Left ventricle myocardium superior (tissue), 1 donor: ENCODE data around the gene RAB11FIP4. TPM values are rescaled to one million over a fixed set of nuclear protein-coding genes. Genes with fewer than 3 reads are reported as not detected.
A peak's percentile ranks its signal among the peaks of the same experiment; 100 is the strongest.

Experiments used
- ATAC-seq: fragments of 200-7000 bp; cut with Tn5 transposase; one replicate; pipeline ENCODE4 v1.9.1; 2020; ENCODE audit warnings: mild to moderate bottlenecking, moderate library complexity
- DNase-seq: peaks from one replicate; pipeline ENCODE4 v3.0.0-alpha.2; 2020
- intact Hi-C: fragments of 100-400 bp; cut with micrococcal nuclease; formaldehyde crosslinking; loops from one replicate; pipeline ENCODE4 v1.11.0; 2022
- total RNA-seq: library from RNA; stranded (reverse); fragmentation: NEBNext Ultra II Directional; extraction: Animal tissue kit (Norgen Biotek cat#: 25700); gene quantifications from one replicate; pipeline ENCODE4 v1.2.1, GENCODE V29; 2021
- donor health status: DM: no; HTN: yes; CAD: no; lungs with severe emphysema.

RAB11FIP4 gene
- total RNA-seq, 1 donor from 2014 or later, result 15.8 TPM

DNA sequence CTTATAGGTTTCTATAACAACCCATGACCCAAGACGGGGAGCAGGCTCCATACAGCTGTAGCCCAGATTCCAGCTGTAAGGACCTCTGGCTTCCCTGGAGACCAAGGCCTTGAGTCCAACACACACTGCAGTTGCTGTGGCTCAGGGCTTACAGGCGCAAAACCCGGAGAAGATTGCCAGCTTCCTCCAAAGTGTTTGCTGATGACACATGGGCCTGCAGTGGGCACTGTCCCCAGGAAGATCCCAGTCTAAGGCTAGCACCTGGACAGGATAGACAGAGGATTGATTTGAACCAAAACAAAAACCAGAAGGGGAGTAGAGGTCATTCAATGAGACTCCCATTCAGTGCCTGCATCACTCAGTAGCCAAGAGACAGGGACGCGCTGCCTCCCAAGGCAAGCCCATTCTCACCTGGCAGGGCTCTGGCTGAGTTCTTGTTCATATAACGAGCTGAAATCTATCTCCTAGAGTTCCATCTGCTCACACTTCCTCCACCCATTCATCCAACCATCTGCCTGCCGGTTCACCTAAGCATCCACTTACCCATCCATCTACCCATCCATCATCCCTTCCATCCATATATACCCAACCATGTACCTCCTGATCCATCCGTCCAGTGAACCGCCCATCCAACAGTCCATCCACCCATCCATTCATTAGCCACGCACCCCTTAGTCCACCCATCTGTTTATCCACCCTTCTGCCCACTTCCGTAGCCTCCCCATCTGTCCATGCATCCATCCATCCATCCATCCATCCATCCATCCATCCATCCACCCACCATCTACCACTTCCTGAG is 10.2 kb downstream of the RAB11FIP4 start:
- DNase-seq, result no peak
- no peak for ATAC-seq
- intact Hi-C loops, result no loop called here

DNA sequence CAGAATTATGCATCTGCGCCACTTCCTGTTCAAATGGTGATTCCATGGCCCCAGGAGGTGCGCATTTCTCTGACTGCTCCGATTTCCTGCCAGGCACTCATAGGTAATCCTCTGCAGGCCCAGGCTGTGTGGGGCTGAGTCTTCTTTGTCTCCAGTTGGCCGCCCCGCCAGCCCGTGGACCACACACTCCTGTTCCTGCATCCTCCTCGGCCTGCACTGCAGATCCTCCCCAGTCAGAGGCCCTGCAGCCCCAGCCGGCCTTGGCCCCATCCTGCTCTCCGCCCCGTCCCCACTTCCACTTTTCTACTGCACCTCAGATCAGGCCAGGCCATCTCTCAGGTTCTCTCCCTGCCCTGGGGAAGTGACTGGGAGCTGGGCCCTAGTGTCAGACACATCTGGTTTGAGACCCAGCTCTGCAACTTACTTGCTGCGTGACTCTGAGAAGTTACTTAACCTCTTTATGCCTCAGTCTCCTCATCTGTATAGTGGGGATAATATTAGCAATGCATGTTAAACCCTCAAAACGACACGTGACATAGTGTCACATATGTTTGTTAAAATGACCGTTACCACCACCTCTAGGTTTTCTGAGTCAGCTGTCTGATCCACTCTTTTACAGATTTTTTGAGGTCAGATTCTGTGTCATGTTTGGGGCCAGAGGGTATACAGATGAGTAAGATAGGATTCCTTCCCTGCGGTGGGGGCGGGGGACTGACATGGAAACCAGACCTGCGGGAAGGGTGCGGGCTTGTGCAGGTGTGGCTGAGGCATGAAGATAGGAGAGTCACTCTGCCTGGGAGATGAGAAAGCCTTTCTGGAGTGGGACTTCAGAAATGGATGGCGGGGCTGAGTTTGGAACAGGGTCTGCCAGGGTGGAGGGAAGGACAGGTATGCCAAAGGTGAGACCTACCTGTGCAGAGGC is 12.8 kb downstream of the RAB11FIP4 start:
- ATAC-seq (no peak), DNase-seq (no peak)
- intact Hi-C loops, result no loop called here

DNA sequence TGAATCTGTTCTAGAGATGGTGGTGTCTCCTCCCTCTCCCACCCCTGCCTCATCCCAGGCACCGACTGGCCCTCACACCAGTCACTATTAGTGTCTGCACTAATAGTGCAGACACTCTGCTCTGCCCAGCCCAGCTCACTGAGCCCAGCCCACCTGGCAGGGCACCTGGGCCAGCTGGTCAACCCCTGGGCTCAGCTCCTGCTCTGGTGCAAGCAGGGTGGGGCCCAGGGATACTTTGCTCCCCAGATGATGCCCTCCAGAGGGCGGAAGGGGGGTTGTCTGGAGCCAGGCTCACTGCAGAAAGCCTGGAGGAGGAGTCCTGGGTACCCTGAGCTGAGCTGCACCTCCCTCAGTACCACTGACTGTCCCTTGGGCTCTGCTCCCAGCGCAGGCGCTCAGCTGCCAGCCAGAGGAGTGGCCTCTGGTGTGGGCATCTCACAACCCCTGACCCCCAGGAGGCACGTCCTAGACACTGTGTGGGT is 14.5 kb downstream of the RAB11FIP4 start:
- DNase-seq, result no peak
- intact Hi-C loops, result no loop called here
- ATAC-seq, result no peak

DNA sequence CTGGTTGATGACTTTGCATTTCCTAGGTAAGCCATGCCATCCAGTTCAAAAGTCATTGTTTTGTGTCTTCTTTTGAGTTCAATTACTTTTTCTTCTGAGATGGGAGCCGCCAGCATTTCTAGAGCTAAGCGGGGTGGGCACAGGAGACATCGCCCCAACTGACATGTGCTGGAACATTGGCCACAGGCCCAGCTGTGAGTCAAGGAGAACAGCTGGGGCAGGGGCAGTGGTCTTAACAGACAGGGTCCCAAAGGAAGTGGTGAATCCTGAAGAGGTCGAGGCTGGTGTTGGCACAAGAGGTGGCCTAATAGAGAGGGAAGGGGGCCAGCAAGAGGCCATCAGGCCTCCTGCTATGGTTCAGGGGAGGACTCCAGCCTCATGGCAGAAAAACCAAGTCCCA is 17.1 kb downstream of the RAB11FIP4 start:
- DNase-seq (no peak), ATAC-seq (no peak)
- intact Hi-C loops, result no loop called here

DNA sequence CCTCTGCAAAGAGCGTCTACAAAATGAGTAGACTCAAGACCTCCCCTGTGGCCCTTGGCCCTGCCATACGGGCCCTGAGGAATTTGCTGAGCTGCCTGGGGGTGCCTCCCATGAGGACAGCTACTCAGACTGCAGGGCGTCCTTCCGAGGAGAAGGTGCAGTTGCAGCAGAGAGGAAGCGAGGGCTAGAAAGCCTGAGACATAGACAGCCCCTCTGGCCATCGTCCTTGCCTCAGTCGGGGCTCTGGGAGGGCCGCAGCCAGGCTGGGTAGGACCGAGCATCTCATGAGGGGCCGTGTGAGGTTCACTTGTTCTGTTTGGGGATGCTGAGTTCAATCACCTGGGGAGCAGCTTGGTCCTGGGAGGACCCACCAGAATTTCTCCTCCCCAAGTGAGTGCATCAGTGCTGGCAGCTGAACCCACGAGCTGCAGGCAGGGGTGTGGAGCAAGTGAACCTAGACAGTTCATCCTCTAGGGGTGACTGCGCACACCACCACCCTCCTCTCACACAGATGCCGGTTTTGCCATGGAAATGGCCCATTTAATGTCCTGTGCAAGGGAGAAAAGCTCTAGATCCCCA is 20.3 kb downstream of the RAB11FIP4 start:
- ATAC-seq (no peak), DNase-seq (no peak)
- intact Hi-C loops, result no loop called here

DNA sequence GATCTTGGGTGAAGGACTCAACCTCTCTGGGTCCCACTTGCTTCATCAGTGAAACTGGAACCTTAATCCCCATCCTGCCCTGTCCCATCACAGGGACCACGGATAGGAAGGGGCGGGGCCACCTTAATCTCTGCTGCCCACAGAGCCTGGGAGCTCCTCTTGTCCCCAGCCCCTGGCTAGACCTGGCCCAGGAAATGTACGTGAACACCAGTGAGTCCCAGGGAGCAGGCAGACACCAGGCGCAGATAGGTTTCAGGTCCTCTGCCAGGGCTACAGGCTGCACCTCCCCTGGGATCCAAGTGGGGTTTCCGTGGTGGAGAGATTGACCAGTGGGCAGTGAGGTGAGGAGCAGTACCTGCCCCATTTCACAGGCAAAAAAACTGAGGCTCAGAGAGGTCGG is 21.0 kb downstream of the RAB11FIP4 start:
- DNase-seq (no peak), ATAC-seq (no peak)
- intact Hi-C loops, result no loop called here

DNA sequence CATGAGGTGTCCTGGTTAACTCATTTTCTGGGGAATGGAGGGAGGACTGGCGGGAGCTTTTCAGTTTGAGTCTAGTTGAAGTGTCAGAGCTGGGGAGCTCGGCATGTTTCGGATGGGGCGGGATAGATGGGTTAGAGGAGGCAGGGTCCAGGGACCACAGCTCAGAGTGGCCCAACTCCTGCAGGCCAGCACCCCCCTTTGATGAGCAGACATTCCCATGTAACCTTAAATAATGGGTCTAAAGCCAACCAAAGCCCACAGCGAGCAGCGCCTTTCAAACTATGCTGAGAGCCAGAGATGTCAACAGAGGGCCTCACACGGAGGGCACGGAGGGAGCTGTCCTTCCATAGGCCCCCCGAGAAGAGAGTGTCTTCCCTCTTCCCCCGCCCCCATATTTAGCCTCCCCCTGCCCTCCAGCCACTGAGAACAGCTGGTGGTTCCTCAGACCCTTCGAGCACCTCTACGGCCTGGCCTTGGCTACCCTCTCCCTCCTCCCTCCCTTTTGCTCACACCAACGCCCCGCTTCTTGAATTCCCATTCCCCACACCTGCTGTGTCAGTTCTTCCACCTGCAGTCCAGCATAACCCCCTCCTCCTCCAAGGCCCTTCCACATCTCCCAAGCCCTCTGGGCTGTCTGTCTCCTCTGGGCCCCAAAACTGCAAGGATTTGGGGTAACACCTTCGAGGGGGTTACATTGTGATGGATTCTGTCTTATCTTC is 21.8 kb downstream of the RAB11FIP4 start:
- DNase-seq (no peak), ATAC-seq (no peak)
- intact Hi-C loops, result no loop called here

DNA sequence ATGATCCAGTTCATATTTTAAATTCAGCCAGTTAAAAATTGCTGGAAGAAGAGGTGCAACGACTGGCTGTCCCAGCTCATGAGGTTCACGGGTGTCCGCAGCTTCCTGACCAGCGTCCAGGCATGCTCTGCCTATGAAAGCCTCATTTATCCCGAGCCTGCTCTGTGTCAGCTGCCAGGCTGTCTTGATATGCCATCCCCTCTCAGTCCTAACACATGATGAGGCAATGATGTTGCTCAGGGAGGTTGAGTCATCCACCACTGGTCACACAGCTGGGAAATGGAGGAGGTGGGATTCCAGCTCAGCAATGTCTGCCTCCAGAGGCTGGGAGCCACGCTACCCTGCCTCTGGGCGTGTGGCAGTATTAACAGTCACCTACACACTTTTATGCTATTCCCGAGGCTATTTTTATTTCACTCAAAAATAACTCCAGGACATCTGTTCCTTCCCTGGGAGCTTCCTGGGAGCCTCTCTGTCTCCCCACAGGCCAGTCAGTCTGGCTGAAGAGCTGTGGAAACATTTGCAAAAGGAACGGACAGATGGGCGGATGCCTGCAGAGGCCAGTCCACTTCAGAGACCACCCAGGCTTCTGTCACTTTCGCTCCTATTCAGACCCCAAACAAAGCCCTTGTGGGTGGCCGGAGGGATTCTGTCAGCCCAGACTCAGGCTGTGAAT is 22.5 kb downstream of the RAB11FIP4 start:
- intact Hi-C loops, result no loop called here
- DNase-seq (no peak), ATAC-seq (peak; percentile 68)

DNA sequence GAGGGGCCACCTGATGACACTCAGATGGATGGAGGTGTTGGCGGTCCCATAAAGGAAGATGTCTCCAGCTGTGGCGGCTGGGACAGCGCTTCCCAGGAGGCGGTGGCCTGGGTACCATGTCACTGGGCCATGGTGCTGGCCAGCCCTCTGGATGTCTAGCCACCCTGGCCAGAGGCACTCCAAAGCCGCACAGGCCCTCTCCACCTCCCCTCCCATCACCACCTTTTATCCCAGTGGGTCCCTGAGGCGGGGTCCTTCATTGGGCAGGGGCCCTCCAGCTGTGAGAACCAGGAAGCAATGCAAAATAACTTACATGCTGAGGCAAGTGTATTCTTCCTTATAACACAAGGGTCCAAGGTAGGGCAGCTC is 23.1 kb downstream of the RAB11FIP4 start:
- DNase-seq (no peak), ATAC-seq (peak; percentile 5)
- intact Hi-C loops, result no loop called here

DNA sequence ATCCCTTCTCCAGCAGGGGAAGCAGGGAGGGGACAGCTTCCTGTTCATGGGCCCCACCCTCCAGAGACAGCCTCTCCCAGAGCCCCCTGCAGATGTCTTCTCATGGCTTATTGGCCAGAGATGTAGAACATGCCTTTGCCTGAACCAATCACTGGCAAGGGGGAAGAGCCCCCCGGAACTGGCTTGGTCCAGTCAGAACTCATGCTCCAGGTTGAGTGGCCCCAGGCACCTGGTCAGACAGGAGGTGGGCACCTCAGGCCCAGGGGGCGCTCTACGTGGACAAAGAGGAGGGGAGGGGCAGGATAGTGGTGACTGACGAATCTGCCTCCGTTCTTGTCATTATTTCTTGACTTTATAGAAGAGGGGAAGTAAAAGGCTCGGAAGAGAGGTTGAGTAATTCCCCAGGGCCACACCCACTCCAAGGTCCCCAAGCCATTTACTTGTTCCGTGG is 23.6 kb downstream of the RAB11FIP4 start:
- no peak for DNase-seq

DNA sequence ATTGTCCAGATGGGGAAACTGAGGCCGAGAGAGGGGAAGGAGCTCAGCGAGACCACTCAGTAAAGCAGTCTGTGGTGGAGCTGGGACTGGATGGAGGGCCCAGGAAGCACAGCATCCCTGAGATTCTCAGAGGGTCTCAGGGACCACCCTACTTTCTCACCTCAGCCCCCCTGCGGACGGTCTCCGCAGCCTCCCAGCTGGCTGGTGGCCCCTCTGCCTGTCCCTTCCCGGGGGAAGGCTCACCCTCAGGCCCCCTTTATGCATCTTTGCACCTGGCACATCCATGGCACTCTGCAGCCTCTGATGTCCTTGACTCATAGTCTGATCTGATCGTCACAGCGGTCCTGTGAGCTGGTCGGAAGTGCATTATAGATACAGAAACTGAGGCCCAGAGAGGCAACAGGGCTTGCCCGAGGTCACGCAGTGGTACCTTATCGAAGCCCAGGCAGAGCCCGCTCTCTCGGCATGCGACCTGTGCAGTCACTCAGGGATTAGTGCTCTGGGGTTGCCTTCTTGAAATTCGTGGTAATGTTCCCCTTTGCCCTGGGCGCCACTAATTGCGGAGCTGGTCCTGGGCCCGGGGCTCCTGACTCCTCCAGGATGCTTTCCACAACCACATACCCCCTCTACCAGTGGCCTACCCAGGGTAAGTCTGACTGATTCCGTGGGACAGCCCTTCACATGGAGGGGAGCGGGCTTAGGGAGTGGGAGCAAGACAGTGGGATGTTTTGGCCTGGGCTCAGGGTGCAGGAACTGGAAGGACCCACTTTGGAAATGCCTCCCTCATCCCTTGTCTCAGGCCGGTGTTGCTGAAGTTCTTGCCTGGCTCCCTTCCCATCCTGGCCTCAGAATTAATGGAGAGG is 24.4 kb downstream of the RAB11FIP4 start:
- intact Hi-C loops, result no loop called here
- no peak for DNase-seq
- ATAC-seq, result no peak

More for the DNA sequence above, 23.6 kb downstream of the RAB11FIP4 start:
- no peak for ATAC-seq
- intact Hi-C loops, result no loop called here

DNA sequence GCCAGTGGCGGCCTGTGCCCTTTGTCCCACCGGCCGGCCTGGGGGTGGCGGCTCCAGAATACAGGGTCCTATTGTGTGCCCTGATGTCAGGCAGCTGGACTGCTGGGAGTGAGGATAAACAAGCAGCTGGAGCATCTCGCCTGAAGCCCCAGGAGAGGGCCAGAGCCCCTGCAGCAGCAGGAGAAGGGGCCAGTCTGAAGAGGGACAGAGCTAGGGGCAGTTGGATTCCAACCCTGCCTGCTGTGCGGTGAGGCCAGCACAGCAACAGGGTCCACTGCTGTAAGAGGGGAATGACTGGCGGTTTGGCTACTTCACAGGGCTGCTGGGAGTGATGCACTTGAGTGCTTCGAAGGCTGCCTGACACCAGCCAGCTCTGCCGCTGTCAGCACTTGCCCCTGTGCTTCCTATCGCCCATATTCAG is 25.0 kb downstream of the RAB11FIP4 start:
- peak; percentile 69 for ATAC-seq
- intact Hi-C loops, result no loop called here
- peak; percentile 58 for DNase-seq

DNA sequence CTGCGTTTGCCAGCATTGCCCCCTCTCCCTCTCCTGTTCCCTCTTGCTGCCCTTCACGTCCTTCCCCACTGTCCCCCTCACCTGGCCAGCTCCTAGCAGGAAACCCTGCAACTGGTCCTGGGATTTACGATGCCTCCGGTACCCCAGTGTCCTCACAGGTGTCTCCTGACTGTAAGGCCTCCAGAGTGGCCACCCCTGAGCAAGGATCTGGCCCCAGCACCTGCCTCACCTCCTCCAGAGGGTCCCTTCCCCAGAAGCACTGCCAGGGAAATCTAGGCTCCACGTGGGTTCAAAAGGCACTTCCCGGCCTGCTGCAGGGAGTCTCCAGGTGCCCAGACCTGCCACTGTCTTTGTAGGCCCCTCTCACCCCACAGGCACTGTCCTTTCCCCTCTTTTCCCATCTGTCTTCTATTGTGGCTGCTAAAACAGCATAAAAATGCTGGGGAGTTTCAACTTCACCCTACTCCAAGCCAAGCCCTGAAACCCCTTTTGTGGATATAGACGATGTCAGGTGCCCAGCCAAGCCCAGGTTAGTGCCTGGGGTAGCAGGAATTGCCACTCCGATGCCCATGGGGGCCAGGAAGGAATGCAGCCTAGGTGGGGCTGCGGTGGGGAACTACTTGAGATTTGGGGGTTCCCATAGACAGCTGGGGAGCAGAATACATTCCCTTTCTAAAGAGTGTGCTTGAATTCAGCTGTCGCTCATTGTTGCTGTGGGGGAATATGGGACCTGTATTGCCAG is 25.7 kb downstream of the RAB11FIP4 start:
- DNase-seq (no peak), ATAC-seq (no peak)
- intact Hi-C loops, result no loop called here

DNA sequence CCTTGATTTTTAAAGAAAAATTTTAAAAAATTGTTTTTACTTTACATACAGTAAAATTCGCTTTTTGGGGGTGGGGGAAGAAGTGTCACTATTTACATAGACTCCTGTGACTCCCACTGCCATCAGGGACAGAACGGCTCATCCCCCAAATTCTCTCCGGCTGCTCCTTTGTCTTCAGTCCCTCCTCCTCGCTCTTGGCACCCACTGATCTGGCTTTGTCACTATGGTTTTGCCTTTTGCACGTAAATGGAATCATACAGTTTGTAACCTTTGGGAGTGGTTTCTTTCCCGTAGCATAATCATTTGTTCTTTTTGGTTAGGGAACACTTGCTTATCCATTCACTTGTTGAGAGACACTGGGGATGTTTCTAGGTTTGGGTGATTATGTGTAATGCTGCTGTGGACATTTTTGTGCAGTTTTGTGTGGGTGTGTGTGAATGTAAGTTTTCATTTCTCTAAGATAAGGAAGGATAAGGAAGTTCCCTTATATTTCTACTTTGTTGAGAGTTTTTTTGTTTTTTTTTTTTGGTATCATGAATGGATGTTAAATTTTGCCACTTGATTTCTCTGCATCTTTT is 27.4 kb downstream of the RAB11FIP4 start:
- ATAC-seq (no peak), DNase-seq (no peak)
- intact Hi-C loops, result no loop called here

DNA sequence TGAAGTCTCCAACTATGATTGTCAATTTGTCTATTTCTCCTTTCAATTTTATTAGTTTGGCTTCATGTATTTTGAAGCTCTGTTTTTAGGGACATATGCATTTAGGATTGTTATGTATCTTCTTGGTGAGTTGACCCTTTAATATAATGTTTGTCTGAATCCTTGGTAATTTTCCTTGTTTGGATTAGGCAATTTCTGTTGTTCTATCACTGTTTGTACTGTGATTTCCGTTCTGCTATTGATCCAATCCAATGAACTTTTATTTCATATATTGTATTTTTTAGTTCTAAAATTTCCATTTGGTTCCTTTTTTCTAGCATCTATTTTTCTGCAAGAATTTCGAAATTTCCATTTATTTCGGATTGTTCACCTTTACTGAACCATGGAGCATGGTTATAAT is 31.0 kb downstream of the RAB11FIP4 start:
- ATAC-seq (no peak), DNase-seq (no peak)
- intact Hi-C loops, result no loop called here

DNA sequence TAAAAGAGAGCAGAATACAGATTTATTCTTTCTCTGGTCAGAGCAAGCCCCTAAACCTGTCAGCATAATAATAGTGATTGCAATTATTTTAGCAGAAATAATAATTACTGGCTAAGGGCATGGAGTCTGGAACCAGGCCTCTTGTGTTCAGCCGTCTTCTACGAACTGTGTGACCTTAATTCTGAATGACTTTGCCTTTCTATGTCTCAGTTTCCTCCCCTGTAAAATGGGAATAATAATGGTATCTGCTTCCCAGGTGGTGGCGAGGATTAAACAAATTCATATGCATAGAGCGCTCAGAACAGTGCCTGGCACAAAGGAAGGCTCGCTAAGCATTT is 33.4 kb downstream of the RAB11FIP4 start:
- ATAC-seq (no peak), DNase-seq (no peak)
- intact Hi-C loops, result no loop called here
